ENCODE results near the gene ALPG.

- no peak for TF ChIP-seq CTCF (IDR thresholded peaks at IDR 0.05; ENCODE audit: borderline replicate concordance, extremely low read depth, low read length, poor library complexity, severe bottlenecking)
- TF ChIP-seq EZH2 (IDR thresholded peaks at IDR 0.05; ENCODE audit: borderline replicate concordance, low read depth, low read length, severe bottlenecking): no peak
These were observed 43.3 kb downstream of the ALPG start for GRCh38 chr2:232449964-232450363.

All from DND-41 (cell line).